Measurements from ENCODE around the gene PDGFB.

DNA sequence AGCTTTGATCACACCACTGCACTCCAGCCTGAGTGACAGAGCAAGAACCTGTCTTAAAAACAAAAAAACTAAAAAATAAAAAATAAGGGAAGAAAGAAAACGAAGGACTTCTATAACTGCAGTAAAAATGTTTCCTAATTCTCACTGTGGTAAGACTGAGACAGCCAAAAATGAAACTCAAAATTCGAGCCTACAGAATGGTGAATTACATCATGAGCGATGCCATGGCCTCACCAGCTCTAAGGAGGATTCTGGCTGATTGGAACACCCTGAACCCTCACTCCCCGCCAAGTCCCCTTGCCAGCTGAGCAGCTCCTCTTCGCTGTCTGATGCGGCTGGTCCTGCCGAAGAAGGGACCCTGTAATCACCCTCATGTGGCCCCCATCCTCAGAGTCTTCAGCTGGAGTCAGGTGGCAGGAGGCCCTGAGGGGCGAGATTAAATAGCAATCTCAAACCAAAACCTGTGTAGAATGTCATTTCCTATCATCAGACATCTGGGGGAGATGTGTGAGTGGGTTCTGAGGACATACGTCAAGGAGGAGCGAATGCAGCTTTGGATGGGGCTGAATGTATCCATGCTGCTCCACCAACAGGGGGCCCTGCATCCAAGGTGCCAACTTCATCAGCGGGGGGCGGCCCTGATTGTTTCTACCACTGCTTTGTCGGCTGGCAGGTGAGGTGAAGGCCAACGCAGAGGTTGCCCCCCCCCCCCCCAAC is 29.2 kb downstream of the PDGFB start:
- TF ChIP-seq, protein P1, sequence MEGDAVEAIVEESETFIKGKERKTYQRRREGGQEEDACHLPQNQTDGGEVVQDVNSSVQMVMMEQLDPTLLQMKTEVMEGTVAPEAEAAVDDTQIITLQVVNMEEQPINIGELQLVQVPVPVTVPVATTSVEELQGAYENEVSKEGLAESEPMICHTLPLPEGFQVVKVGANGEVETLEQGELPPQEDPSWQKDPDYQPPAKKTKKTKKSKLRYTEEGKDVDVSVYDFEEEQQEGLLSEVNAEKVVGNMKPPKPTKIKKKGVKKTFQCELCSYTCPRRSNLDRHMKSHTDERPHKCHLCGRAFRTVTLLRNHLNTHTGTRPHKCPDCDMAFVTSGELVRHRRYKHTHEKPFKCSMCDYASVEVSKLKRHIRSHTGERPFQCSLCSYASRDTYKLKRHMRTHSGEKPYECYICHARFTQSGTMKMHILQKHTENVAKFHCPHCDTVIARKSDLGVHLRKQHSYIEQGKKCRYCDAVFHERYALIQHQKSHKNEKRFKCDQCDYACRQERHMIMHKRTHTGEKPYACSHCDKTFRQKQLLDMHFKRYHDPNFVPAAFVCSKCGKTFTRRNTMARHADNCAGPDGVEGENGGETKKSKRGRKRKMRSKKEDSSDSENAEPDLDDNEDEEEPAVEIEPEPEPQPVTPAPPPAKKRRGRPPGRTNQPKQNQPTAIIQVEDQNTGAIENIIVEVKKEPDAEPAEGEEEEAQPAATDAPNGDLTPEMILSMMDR (IDR thresholded peaks at IDR 0.05), result no peak
- TF ChIP-seq POLR2A (IDR thresholded peaks at IDR 0.05), result no peak
